Trophoblast cell (in vitro differentiated cells and primary cell): ENCODE measurements around the gene GDAP2.
A peak's percentile ranks its signal among the peaks of the same experiment; 100 is the strongest.

Source experiments
- DNase-seq, 2 donors: peaks; one replicate each; pipeline ENCODE4 v3.0.0-alpha.2; 2016
- H2AFZ ChIP-seq: 2 replicates; pipeline ENCODE4 v1.6.1; 2013; ENCODE audit warnings: low read length, moderate library complexity, mild to moderate bottlenecking; ENCODE audit not compliant: insufficient read depth, poor library complexity
- H2AK5ac ChIP-seq: 2 replicates; pipeline ENCODE4 v1.6.1; 2013; ENCODE audit warnings: mild to moderate bottlenecking, low read length
- H2BK120ac ChIP-seq: 2 replicates; pipeline ENCODE4 v1.6.1; 2013; ENCODE audit warnings: low read length, mild to moderate bottlenecking, moderate library complexity; ENCODE audit not compliant: insufficient read depth, poor library complexity
- H2BK12ac ChIP-seq: 2 replicates; pipeline ENCODE4 v1.6.1; 2013; ENCODE audit warnings: mild to moderate bottlenecking, low read length, moderate library complexity
- H2BK5ac ChIP-seq: 2 replicates; pipeline ENCODE4 v1.6.1; 2013; ENCODE audit warnings: low read length, low read depth, moderate library complexity, mild to moderate bottlenecking; ENCODE audit not compliant: poor library complexity
- H3K14ac ChIP-seq: 2 replicates; pipeline ENCODE4 v1.6.1; 2013; ENCODE audit warnings: mild to moderate bottlenecking, low read length
- H3K18ac ChIP-seq: 2 replicates; pipeline ENCODE4 v1.6.1; 2013; ENCODE audit warnings: mild to moderate bottlenecking, low read length
- H3K23ac ChIP-seq: 2 replicates; pipeline ENCODE4 v1.6.1; 2013; ENCODE audit warnings: low read length
- H3K27ac ChIP-seq: 2 replicates; pipeline ENCODE4 v1.5.1; 2013; ENCODE audit warnings: low read depth, mild to moderate bottlenecking, inconsistent platforms, low read length, moderate library complexity
- H3K27me3 ChIP-seq: 2 replicates; pipeline ENCODE4 v1.6.1; 2013; ENCODE audit warnings: inconsistent platforms, mild to moderate bottlenecking, low read length, moderate library complexity; ENCODE audit not compliant: insufficient read depth
- H3K36me3 ChIP-seq, 2 experiments: 1 replicate in 1 of 2; 2 replicates in 1 of 2; pipeline ENCODE4 v1.6.1; 2013; ENCODE audit warnings: low read length in 2 of 2, mild to moderate bottlenecking in 2 of 2, moderate library complexity in 1 of 2; ENCODE audit not compliant: insufficient read depth in 2 of 2, control insufficient read depth in 1 of 2
- H3K4ac ChIP-seq: 2 replicates; pipeline ENCODE4 v1.6.1; 2013; ENCODE audit warnings: low read depth, mild to moderate bottlenecking, low read length, moderate library complexity
- H3K4me1 ChIP-seq, 2 experiments: 1 replicate in 1 of 2; 2 replicates in 1 of 2; pipeline ENCODE4 v1.6.1; 2013; ENCODE audit warnings: low read length in 2 of 2, mild to moderate bottlenecking in 2 of 2, moderate library complexity in 1 of 2; ENCODE audit not compliant: insufficient read depth in 2 of 2, control insufficient read depth in 1 of 2
- H3K4me2 ChIP-seq: 2 replicates; pipeline ENCODE4 v1.6.1; 2013; ENCODE audit warnings: inconsistent platforms, mild to moderate bottlenecking, low read length, moderate library complexity
- H3K4me3 ChIP-seq: 2 replicates; pipeline ENCODE4 v1.5.1; 2013; ENCODE audit warnings: mild to moderate bottlenecking, low read depth, low read length, inconsistent platforms
- H3K79me1 ChIP-seq: one replicate; pipeline ENCODE4 v1.6.1; 2013; ENCODE audit warnings: low read length
- H3K79me2 ChIP-seq: 2 replicates; pipeline ENCODE4 v1.6.1; 2013; ENCODE audit warnings: low read length, mild to moderate bottlenecking; ENCODE audit not compliant: control insufficient read depth, insufficient read depth, poor library complexity
- H3K9ac ChIP-seq: 2 replicates; pipeline ENCODE4 v1.6.1; 2013; ENCODE audit warnings: mild to moderate bottlenecking, low read length
- H3K9me3 ChIP-seq: 2 replicates; pipeline ENCODE4 v1.6.1; 2013; ENCODE audit warnings: low read depth, mild to moderate bottlenecking, control low read depth, inconsistent platforms, low read length; ENCODE audit not compliant: insufficient read depth
- H4K12ac ChIP-seq: 2 replicates; pipeline ENCODE4 v1.6.1; 2013; ENCODE audit warnings: low read depth, mild to moderate bottlenecking, low read length, moderate library complexity
- H4K8ac ChIP-seq: 2 replicates; pipeline ENCODE4 v1.6.1; 2013; ENCODE audit warnings: low read depth, mild to moderate bottlenecking, low read length, moderate library complexity
- H4K91ac ChIP-seq: one replicate; pipeline ENCODE4 v1.6.1; 2013; ENCODE audit warnings: low read depth, mild to moderate bottlenecking, low read length, moderate library complexity
- WGBS: extraction: QIAGEN DNeasy Blood & Tissue Kit; methylation state at CpG from one replicate; pipeline ENCODE4 v1.1.7; 2013; ENCODE audit warnings: missing lambda C conversion rate; ENCODE audit not compliant: insufficient read length, insufficient coverage; ENCODE audit errors: extremely low coverage; 5-methylcytosine and 5-hydroxymethylcytosine counted together

The GDAP2 gene

GRCh38 chr1:117830222-117830621 lies 99.2 kb downstream of the GDAP2 start:
- Histone ChIP-seq H2AK5ac (no peak overlapping the region), H3K9ac (no peak overlapping the region), H4K12ac (no peak overlapping the region), H2BK120ac (no peak overlapping the region), H3K18ac (no peak overlapping the region), H3K14ac (no peak overlapping the region), H2AFZ (no peak overlapping the region), H3K79me1 (peaks cover 4% of the 10 kb centered on the region), H3K27me3 (no peaks in the 10 kb centered on the region), H3K9me3 (no peaks in the 10 kb centered on the region), H4K8ac (no peak overlapping the region), H3K4me1 (peaks cover 3 to 11% of the 10 kb centered on the region in 2 experiments), H2BK12ac (no peak overlapping the region), H3K4ac (no peak overlapping the region), H4K91ac (no peak overlapping the region), H3K4me3 (no peak overlapping the region), H3K23ac (no peak overlapping the region), H2BK5ac (no peak overlapping the region), H3K36me3 (no peaks in the 10 kb centered on the region), H3K79me2 (no peaks in the 10 kb centered on the region), H3K27ac (no peak overlapping the region), H3K4me2 (no peak overlapping the region)
- no peak for DNase-seq
- WGBS = no CpG with 5 or more reads among the region's 4 CpGs

- H2AK5ac ChIP-seq = no peak overlapping the region
- no peak overlapping the region for H2AFZ ChIP-seq
- H3K79me2 ChIP-seq = no peaks in the 10 kb centered on the region
- H2BK12ac ChIP-seq = no peak overlapping the region
- no peaks in the 10 kb centered on the region for H3K9me3 ChIP-seq
- H2BK5ac ChIP-seq = no peak overlapping the region
- H4K91ac ChIP-seq = no peak overlapping the region
- H3K27ac ChIP-seq = no peak overlapping the region
- H3K4me3 ChIP-seq = no peak overlapping the region
- H3K4me2 ChIP-seq = no peak overlapping the region
- no peaks in the 10 kb centered on the region for H3K36me3 ChIP-seq
- no peak overlapping the region for H4K8ac ChIP-seq
- no peak overlapping the region for H3K23ac ChIP-seq
- peaks cover 3 to 11% of the 10 kb centered on the region in 2 experiments for H3K4me1 ChIP-seq
- no peak overlapping the region for H3K18ac ChIP-seq
- H3K9ac ChIP-seq = no peak overlapping the region
- no peak overlapping the region for H3K14ac ChIP-seq
- no peak overlapping the region for H2BK120ac ChIP-seq
- no peak overlapping the region for H4K12ac ChIP-seq
- no CpG with 5 or more reads among the region's 4 CpGs for WGBS
- H3K27me3 ChIP-seq = no peaks in the 10 kb centered on the region
- H3K4ac ChIP-seq = no peak overlapping the region
- DNase-seq = no peak
- peaks cover 4% of the 10 kb centered on the region for H3K79me1 ChIP-seq
These were observed 101.2 kb downstream of the GDAP2 start for GRCh38 chr1:117828201-117828600.

DNA sequence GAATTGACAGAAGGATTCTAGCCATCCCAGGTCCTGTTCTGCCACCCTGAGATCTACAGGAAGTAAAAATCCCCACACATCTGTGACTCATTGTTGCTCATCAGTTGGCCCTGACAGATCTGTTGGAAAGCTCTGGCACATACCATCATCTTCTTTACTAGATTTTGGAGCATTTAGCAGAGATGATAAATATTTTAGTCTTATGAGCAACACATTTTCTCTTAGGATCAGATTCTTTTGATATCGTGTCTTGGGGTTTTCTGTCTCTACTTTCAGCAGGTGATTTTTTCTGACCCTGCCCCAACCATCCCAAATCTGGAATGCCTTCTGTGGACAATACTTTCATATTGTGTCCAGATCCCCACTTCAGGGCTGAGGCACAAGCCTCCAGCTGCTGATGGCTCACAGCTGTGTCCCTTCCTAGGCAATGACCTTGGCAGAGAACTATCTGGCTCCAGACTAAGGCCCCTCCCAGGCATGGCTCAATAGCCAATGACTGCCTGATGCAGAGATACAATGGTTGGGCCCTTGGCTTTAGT lies 102.8 kb downstream of the GDAP2 start:
- Histone ChIP-seq H2AFZ (no peak overlapping the region), H3K27ac (no peak overlapping the region), H4K12ac (no peak overlapping the region), H4K91ac (no peak overlapping the region), H3K27me3 (no peaks in the 10 kb centered on the region), H2AK5ac (peak overlapping the region; percentile 88), H3K14ac (peak overlapping the region; percentile 34), H3K4ac (no peak overlapping the region), H2BK12ac (peak overlapping the region; percentile 84), H3K4me2 (no peak overlapping the region), H4K8ac (no peak overlapping the region), H3K79me2 (no peaks in the 10 kb centered on the region), H2BK5ac (no peak overlapping the region), H3K9ac (no peak overlapping the region), H2BK120ac (no peak overlapping the region), H3K79me1 (peaks cover 4% of the 10 kb centered on the region), H3K9me3 (peaks cover 2% of the 10 kb centered on the region), H3K4me1 (peaks cover 3 to 11% of the 10 kb centered on the region in 2 experiments), H3K36me3 (no peaks in the 10 kb centered on the region), H3K18ac (no peak overlapping the region), H3K23ac (no peak overlapping the region), H3K4me3 (no peak overlapping the region)
- WGBS = no CpG with 5 or more reads among the region's 1 CpG
- DNase-seq = peak; percentile 34 to 62

DNA sequence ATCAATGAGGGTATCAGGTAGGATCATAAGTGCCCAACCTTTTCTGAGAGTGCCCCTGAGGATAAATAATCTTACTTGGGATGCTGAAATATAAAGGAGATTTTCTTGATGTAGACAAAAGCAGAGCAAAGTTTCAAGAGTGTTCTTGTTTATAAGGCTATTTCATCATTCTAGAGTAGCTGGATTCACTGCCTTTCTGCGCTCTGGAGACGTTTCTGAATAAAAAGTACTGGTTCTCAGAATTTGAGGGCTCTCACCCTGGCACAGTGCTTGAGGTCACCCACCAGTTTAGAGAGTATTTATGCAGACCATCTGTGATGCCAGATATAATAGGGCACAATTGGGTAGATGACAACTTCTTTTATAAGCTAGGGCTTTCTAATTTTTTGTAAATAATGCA lies 103.3 kb downstream of the GDAP2 start:
- WGBS = no CpG with 5 or more reads among the region's 2 CpGs

More for the DNA sequence above, 103.3 kb downstream of the GDAP2 start:
- Histone ChIP-seq H3K18ac (no peak overlapping the region), H3K4ac (no peak overlapping the region), H3K23ac (no peak overlapping the region), H4K12ac (no peak overlapping the region), H2AFZ (no peak overlapping the region), H2AK5ac (no peak overlapping the region), H4K8ac (no peak overlapping the region), H3K27ac (no peak overlapping the region), H3K79me2 (no peaks in the 10 kb centered on the region), H3K9me3 (peaks cover 5% of the 10 kb centered on the region), H3K27me3 (no peaks in the 10 kb centered on the region), H2BK12ac (no peak overlapping the region), H3K4me2 (no peak overlapping the region), H2BK120ac (no peak overlapping the region), H4K91ac (no peak overlapping the region), H3K36me3 (no peaks in the 10 kb centered on the region), H3K4me3 (no peak overlapping the region), H3K79me1 (peaks cover 4% of the 10 kb centered on the region), H3K9ac (no peak overlapping the region), H3K4me1 (peaks cover 3 to 11% of the 10 kb centered on the region in 2 experiments), H2BK5ac (no peak overlapping the region), H3K14ac (no peak overlapping the region)
- no peak for DNase-seq
